HG03469 (cell line): ENCODE data around the gene EIF2D.
A peak's percentile ranks its signal among the peaks of the same experiment; 100 is the strongest.
"Not testable (repeated sequence)": the region's sequence is repeated elsewhere in the genome, so short reads cannot be mapped to it uniquely, and the experiment has no call there.

Experiments
- ATAC-seq: cut with Tn5 transposase; IDR thresholded peaks from one replicate; pipeline ENCODE4 v1.9.1; 2021; ENCODE audit warnings: mild to moderate bottlenecking, moderate library complexity, moderate number of reproducible peaks; ENCODE audit not compliant: unreplicated experiment

The EIF2D gene

GRCh38 chr1:206612129-206612876 lies at the start of gene EIF2D:
TSS of gene EIF2D (minus strand) at chr1:206612465. CDS start at chr1:206612342, 123 bp downstream.
- ATAC-seq, result peak; percentile 73

DNA sequence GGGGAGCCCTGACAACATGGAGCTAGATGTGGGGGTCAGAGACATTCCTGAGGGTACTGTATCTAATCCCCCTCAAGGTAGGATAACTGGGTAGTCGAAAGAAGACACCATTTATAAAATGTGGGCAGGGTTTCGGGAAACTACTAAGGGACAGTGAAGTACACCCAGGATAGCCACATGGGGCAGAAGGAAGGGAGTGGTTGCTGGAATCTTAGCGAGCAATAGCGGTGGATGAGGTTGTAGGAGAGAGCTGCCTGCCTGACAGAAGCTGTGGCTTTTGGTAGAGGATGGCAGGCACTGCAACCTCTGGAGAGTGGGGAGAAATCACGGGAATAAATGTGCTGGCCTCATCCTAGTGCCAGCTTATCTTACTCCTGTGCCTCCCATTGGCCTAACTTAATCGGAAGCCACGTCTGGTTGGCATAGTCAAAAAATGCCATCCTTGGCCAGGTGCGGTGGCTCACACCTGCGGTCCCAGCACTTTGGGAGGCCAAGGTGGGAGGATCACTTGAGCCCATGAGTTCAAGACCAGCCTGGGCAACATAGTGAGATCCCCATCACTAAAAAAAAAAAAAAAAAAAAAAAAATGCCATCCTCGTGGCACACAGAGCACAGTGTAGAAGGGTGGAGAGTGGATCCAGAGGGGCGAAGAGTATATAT lies 49.0 kb upstream of the EIF2D start:
- no peak for ATAC-seq

DNA sequence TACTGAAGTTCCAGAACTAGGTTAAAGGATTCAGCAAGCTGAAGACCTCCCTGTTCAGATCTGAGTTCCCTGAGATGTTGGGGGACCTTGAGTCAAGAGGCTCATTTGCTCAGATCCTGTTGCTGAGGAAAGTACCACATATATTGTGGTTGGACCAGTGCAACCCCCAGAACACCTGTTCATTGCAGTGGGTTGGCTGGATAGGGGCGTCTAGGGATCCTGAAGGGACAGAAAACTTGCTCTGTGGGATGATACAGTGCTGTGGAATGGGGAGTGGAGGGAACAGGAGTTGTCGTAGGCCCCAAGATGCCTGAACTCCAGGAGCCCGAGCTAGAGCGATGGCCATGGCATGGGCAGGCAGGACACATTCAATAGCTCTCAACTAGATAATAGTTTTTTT lies 47.9 kb upstream of the EIF2D start:
- no peak for ATAC-seq

GRCh38 chr1:206658981-206659273 lies 46.7 kb upstream of the EIF2D start:
- ATAC-seq, result no peak

GRCh38 chr1:206658264-206658980 lies 46.2 kb upstream of the EIF2D start:
- no peak for ATAC-seq

DNA sequence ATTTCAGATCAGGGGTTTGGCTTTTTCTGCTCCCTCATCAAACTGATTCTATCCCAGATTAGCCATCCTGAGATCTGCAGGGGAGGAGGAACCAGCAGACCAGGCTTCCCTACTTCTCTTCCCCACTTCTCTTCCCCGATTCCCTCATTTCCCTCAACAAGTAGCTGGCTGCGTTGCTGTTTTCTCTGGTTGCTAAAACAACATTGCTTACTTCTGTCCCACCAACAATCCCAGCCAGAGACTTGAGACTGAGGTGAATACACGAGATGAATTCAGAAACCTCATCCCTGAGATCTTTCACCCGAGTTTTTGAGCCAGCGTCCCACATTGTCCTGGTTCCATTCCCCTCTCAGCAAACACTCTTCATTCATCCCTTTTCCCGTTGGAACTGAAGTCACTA lies 45.5 kb upstream of the EIF2D start:
- ATAC-seq, result no peak

- ATAC-seq, result no peak
These were observed 44.7 kb upstream of the EIF2D start for GRCh38 chr1:206656936-206657335.

- ATAC-seq, result no peak
These were observed 43.2 kb upstream of the EIF2D start for GRCh38 chr1:206655471-206655882.

GRCh38 chr1:206654828-206655227 lies 42.6 kb upstream of the EIF2D start:
- no peak for ATAC-seq

- no peak for ATAC-seq
These were observed 41.6 kb upstream of the EIF2D start for GRCh38 chr1:206653715-206654459.

- ATAC-seq, result no peak
These were observed 40.0 kb upstream of the EIF2D start for GRCh38 chr1:206651958-206652890.

- ATAC-seq, result no peak
These were observed 38.7 kb upstream of the EIF2D start for GRCh38 chr1:206651014-206651413.

DNA sequence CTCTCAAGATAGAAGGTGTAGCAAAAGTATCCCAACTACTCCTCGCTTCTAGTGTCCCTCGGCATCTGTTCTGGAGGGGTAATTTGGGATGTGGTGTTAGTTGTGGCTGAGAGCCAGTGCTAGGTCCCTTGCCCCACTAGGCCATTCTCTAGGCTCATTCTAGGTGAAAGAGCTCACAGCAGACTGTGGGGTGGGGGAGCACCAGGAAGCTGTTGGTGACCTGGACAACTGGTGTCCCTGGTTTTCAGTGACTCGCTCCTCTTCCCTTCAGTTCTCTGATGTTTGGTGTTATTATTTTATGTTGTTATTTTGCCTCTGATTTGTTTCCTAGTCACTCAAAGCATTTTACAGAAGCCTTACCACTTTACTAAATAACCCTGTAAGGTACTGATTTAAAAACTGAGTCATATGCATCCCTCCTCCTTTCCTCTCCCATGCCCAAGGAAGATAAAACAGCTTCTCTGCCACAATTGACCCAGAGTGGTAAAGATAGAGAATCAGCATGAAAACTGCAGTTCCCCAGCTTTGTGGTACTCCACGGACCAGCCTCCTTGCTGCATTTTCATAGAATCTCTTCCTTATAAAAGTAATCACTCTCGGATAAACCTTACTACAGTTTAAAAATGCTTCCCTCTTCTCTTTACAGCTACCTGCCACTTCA lies 37.1 kb upstream of the EIF2D start:
- no peak for ATAC-seq

GRCh38 chr1:206647224-206647623 lies 35.0 kb upstream of the EIF2D start:
- no peak for ATAC-seq

DNA sequence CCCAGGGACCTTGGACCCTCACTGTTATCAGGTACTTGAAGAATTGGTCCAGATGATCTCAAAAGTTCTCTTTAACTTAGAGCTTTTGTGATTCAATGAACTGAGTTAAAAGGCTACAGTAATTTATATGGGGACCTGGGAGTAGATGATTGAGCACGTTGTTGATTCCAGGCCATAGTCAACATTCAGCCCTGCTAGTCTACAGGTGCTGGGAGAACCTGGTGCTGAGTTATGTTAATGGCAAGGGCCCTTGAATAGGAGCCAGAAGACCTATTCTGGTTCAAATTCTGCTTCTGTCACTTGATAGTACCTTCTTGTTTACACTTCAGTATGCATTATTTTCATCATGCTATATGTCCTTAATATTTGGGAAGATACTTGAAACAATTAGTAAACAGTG lies 34.2 kb upstream of the EIF2D start:
- ATAC-seq, result no peak

- ATAC-seq, result no peak
These were observed 30.9 kb upstream of the EIF2D start for GRCh38 chr1:206643118-206643698.

- not testable (repeated sequence) for ATAC-seq
These were observed 29.8 kb upstream of the EIF2D start for GRCh38 chr1:206642074-206642473.

DNA sequence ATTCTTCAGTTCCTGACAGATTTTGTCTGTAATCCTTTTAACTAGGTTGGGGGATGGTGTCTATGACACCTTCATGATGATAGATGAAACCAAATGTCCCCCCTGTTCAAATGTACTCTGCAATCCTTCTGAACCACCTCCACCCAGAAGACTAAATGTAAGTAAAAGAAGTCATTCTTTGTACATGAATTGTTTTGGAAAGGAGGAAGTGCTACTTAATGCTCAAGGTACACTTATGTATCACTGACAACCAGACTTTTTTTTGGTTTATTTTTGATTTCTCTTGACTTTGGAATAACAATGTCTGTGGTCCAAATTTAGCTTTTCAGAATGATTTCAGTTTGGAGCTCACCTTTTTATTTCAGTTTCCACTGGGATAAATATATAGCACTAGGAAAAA lies 25.3 kb upstream of the EIF2D start:
- ATAC-seq, result no peak

- no peak for ATAC-seq
These were observed 24.4 kb upstream of the EIF2D start for GRCh38 chr1:206636671-206637070.
